Heart left ventricle (tissue), 16 donors: ENCODE measurements around the gene GABBR2. TPM values are rescaled to one million over a fixed set of nuclear protein-coding genes. Genes with fewer than 3 reads are reported as not detected.

Source experiments
- ATAC-seq, 4 donors: fragments of 200-7000 bp; cut with Tn5 transposase; one replicate each; pipeline ENCODE4 v1.9.1; 2020 to 2022; ENCODE audit warnings: moderate library complexity in 4 of 4, mild to moderate bottlenecking in 3 of 4, moderate number of reproducible peaks in 1 of 4
- DNase-seq, 5 donors: peaks; one replicate each; pipeline ENCODE4 v3.0.0-alpha.2; 2020
- H3K27ac ChIP-seq, 12 donors: fragments of 200-600 bp; sonication (generic) in 4 of 12; one replicate each; pipeline versions ENCODE4 v1.5.0 to v1.8.0; 2016 to 2022; ENCODE audit warnings: mild to moderate bottlenecking in 2 of 12
- H3K27me3 ChIP-seq, 9 donors: fragments of 200-600 bp; sonication (generic) in 2 of 9; one replicate each; pipeline versions ENCODE4 v1.5.1 to v1.8.0; 2016 to 2022; ENCODE audit warnings: mild to moderate bottlenecking in 3 of 9
- H3K36me3 ChIP-seq, 9 donors: fragments of 200-600 bp; sonication (generic) in 2 of 9; one replicate each; pipeline versions ENCODE4 v1.5.0 to v1.8.0; 2018 to 2022; ENCODE audit warnings: mild to moderate bottlenecking in 2 of 9
- H3K4me1 ChIP-seq, 12 donors: fragments of 200-600 bp; sonication (generic) in 4 of 12; one replicate each; pipeline versions ENCODE4 v1.5.0 to v1.8.0; 2016 to 2022; ENCODE audit warnings: mild to moderate bottlenecking in 3 of 12
- H3K4me3 ChIP-seq, 12 donors: fragments of 200-600 bp; sonication (generic) in 4 of 12; one replicate each; pipeline versions ENCODE4 v1.5.0 to v1.8.0; 2017 to 2022; ENCODE audit warnings: mild to moderate bottlenecking in 9 of 12, moderate library complexity in 4 of 12
- H3K9me3 ChIP-seq, 12 donors: fragments of 200-600 bp; sonication (generic) in 4 of 12; one replicate each; pipeline versions ENCODE4 v1.5.0 to v1.8.0; 2016 to 2022; ENCODE audit warnings: mild to moderate bottlenecking in 1 of 12
- CTCF ChIP-seq, 12 donors: fragments of 200-600 bp; sonication (generic) in 4 of 12; IDR thresholded peaks; one replicate each; pipeline versions ENCODE4 v1.5.0 to v1.8.0; 2018 to 2022; ENCODE audit warnings: antibody characterized with exemption in 12 of 12, mild to moderate bottlenecking in 5 of 12
- POLR2A ChIP-seq, 2 donors: fragments of 450-650 bp; IDR thresholded peaks; one replicate each; pipeline ENCODE4 v1.6.1; 2017; ENCODE audit warnings: antibody characterized with exemption in 2 of 2, mild to moderate bottlenecking in 2 of 2, moderate library complexity in 2 of 2
- WGBS, 4 donors: extraction: QIAGEN DNeasy Blood & Tissue Kit in 2 of 4; methylation state at CpG; one replicate each; pipeline versions ENCODE4 v1.1.5 to v1.1.7; 2013 to 2018; 5-methylcytosine and 5-hydroxymethylcytosine counted together
- intact Hi-C, 10 donors: fragments of 100-400 bp; cut with DNase I; formaldehyde crosslinking; loops; one replicate each; pipeline versions ENCODE4 v1.11.1 to v1.14.2; 2022
- polyA plus RNA-seq, 2 donors: library from polyadenylated mRNA; stranded (reverse); fragments of 200-250 nt; gene quantifications; one replicate each; pipeline ENCODE4 v1.2.3, GENCODE V29; 2013
- total RNA-seq, 9 donors: library from RNA; depleted of rRNA in 2 of 9; stranded (reverse); fragments of >200 nt in 2 of 9; fragmentation: NEBNext Ultra II Directional in 3 of 9; extraction: Animal tissue kit (Norgen Biotek cat#: 25700) in 3 of 9; gene quantifications; one replicate each; pipeline versions ENCODE4 v1.1.0 to v1.2.4, GENCODE V29; 2016 to 2023
- donor health status: ischemic (EF 13 %, LVEDD 7.1; RV severe dilation, severe dysfunction).
- donor health status: healthy with polysubstance abuse.
- donor health status: DM: no; HTN: yes; CAD: no.
- donor health status: DM: no; HTN: no; CAD: no.
- donor health status: ischemic (EF 25% LVEDD 6.9; RV normal size, moderate dysfunction).
- donor health status: ischemic (EF 25% LVEDD 5.7; RV mildly dilated, moderate dysfunction).
- donor health status: healthy.
- donor health status: DM: yes; HTN: yes; CAD: no.
- donor health status: ischemic (EF 35%, LVEDD 5.7; RV mildly dilated, moderate dysfunction).
- donor health status: nonischemic (EF 11% LVEDD 7.7; RV severe dilation, severe dysfunction).
- donor health status: DM: yes; HTN: yes; CAD: no.
- donor health status: PGD.
- donor health status: ischemic (EF 29% LVEDD 5.4; RV normal size, mild dysfunction).
- donor health status: nonischemic (EF 23%, LVEDD 6.1; RV moderate dilation, normal function).

Gene GABBR2
- total and polyA plus RNA-seq, 11 donors = 0.11 to 3.4 (median 0.58) TPM

GRCh38 chr9:98692392-98692791, 16.3 kb downstream of the GABBR2 start:
- H3K4me1 ChIP-seq = no peaks in the 10 kb centered on the region
- 87 to 93% (median 90%) methylated on average over 6 to 7 of the region's 7 CpGs for WGBS, 4 donors
- no peaks in the 10 kb centered on the region for H3K36me3 ChIP-seq
- DNase-seq = no peak
- H3K4me3 ChIP-seq = no peak overlapping the region
- no peak for TF ChIP-seq CTCF (IDR thresholded peaks at IDR 0.05)
- no peak for TF ChIP-seq POLR2A (IDR thresholded peaks at IDR 0.05)
- intact Hi-C loops = no loop called here
- peaks cover 0 to 18% (median 0%) of the 10 kb centered on the region in 9 donors for H3K27me3 ChIP-seq
- H3K9me3 ChIP-seq = no peaks in the 10 kb centered on the region
- ATAC-seq = no peak
- H3K27ac ChIP-seq = no peak overlapping the region

GRCh38 chr9:98691890-98692289, 16.8 kb downstream of the GABBR2 start:
- DNase-seq (no peak), ATAC-seq (no peak)
- Histone ChIP-seq H3K4me3 (no peak overlapping the region), H3K9me3 (no peaks in the 10 kb centered on the region), H3K4me1 (no peaks in the 10 kb centered on the region), H3K36me3 (no peaks in the 10 kb centered on the region), H3K27ac (no peak overlapping the region), H3K27me3 (peaks cover 0 to 17% (median 0%) of the 10 kb centered on the region in 9 donors)
- intact Hi-C loops = no loop called here
- WGBS, 4 donors = 83 to 93% (median 88%) methylated on average over 2 to 3 of the region's 3 CpGs
- TF ChIP-seq CTCF (IDR thresholded peaks at IDR 0.05) (no peak), POLR2A (IDR thresholded peaks at IDR 0.05) (no peak)

GRCh38 chr9:98690686-98691085, 18.0 kb downstream of the GABBR2 start:
- DNase-seq (no peak), ATAC-seq (no peak)
- Histone ChIP-seq H3K4me3 (no peak overlapping the region), H3K9me3 (no peaks in the 10 kb centered on the region), H3K27me3 (peaks cover 0 to 5% (median 0%) of the 10 kb centered on the region in 9 donors), H3K27ac (no peak overlapping the region), H3K36me3 (no peaks in the 10 kb centered on the region), H3K4me1 (no peaks in the 10 kb centered on the region)
- intact Hi-C loops = no loop called here
- 78 to 89% (median 78%) methylated on average over 1 of the region's 1 CpG; no CpG with 5 or more reads in 1 of the 4 donors for WGBS, 4 donors
- TF ChIP-seq CTCF (IDR thresholded peaks at IDR 0.05) = no peak
- TF ChIP-seq POLR2A (IDR thresholded peaks at IDR 0.05) = no peak

GRCh38 chr9:98688710-98689495, 19.8 kb downstream of the GABBR2 start:
- no peak for TF ChIP-seq CTCF (IDR thresholded peaks at IDR 0.05)
- no peak for TF ChIP-seq POLR2A (IDR thresholded peaks at IDR 0.05)
- H3K4me1 ChIP-seq = no peaks in the 10 kb centered on the region
- intact Hi-C loops = no loop called here
- no peaks in the 10 kb centered on the region for H3K27me3 ChIP-seq
- H3K4me3 ChIP-seq = no peak overlapping the region
- H3K36me3 ChIP-seq = no peaks in the 10 kb centered on the region
- WGBS, 4 donors = 72 to 80% (median 78%) methylated on average over 7 of the region's 7 CpGs
- no peaks in the 10 kb centered on the region for H3K9me3 ChIP-seq
- ATAC-seq (no peak), DNase-seq (no peak)
- no peak overlapping the region for H3K27ac ChIP-seq
